ENCODE data around the gene PARD3B. TPM values are rescaled to one million over a fixed set of nuclear protein-coding genes. Genes with fewer than 3 reads are reported as not detected.

PARD3B gene
- total and polyA plus RNA-seq, 12 donors = 0.46 to 12.4 (median 8.3) TPM

GRCh38 chr2:204966245-204966644, 421.0 kb downstream of the PARD3B start:
- WGBS, 2 donors = 87 to 91% methylated on average over 5 of the region's 5 CpGs
- intact Hi-C loops (cut with DNase I) = no loop called here

DNA sequence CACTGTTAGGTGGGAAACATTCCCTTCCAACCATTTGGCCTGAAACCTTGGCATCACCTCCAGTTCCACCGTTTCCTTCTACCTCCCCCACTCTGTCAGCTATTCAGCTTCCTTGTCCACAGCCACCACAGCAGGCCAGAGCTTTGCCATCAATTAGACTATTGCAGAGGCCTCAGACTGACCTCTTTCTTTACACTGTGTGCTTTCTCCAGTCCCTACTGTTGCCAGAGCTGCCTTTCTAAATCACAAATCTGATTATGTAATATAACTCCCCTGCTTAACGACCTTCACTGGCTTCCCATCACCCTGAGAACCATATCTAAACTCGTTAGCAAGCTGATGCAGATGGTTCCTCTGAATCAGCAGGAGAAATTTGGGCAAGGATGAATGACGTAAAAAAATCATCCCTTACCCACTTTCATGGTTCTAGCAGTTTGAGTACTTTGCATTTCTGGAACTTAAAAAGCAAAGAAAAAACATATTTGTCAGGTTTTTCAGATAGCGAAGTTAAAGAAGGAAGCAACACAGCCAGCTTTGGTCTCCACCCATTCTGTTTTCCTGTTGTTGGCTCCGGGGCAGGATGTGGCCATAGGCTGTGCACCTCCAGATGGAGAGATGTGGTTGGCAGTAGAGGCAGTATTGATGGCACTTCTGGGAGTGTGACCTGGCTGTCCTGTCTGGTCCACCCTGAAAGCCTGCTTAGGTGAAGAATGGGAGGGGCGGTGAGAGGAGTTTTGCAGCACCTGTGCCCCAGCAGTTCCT, 422.1 kb downstream of the PARD3B start:
- Histone ChIP-seq H3K9me3 (no peaks in the 10 kb centered on the region), H3K27me3 (no peaks in the 10 kb centered on the region), H3K27ac (peak overlapping the region in 4 of 10 donors; percentile 0 to 54 (median 22)), H3K4me1 (peaks cover 0 to 13% (median 9%) of the 10 kb centered on the region in 9 donors), H3K36me3 (no peaks in the 10 kb centered on the region), H3K4me3 (no peak overlapping the region)
- 47 to 62% methylated on average over 7 of the region's 7 CpGs for WGBS, 2 donors
- ATAC-seq = peak in 4 of 8 donors; percentile 33 to 52 (median 46)
- no peak for TF ChIP-seq CTCF (IDR thresholded peaks at IDR 0.05)
- DNase-seq = no peak
- intact Hi-C loops (cut with DNase I) = no loop called here

More at GRCh38 chr2:204966245-204966644, 421.0 kb downstream of the PARD3B start:
- no peaks in the 10 kb centered on the region for H3K9me3 ChIP-seq
- no peak overlapping the region for H3K4me3 ChIP-seq
- no peak for DNase-seq
- H3K4me1 ChIP-seq = peaks cover 0 to 12% (median 9%) of the 10 kb centered on the region in 9 donors
- no peak for ATAC-seq
- H3K27ac ChIP-seq = no peak overlapping the region
- no peaks in the 10 kb centered on the region for H3K27me3 ChIP-seq
- no peaks in the 10 kb centered on the region for H3K36me3 ChIP-seq
- TF ChIP-seq CTCF (IDR thresholded peaks at IDR 0.05) = no peak

- 72 to 85% methylated on average over 2 of the region's 2 CpGs for WGBS, 2 donors
- intact Hi-C loops (cut with DNase I) = no loop called here
- Histone ChIP-seq H3K4me3 (no peak overlapping the region), H3K4me1 (peaks cover 2 to 27% (median 14%) of the 10 kb centered on the region in 9 donors), H3K9me3 (no peaks in the 10 kb centered on the region), H3K27me3 (no peaks in the 10 kb centered on the region), H3K36me3 (no peaks in the 10 kb centered on the region), H3K27ac (no peak overlapping the region)
- ATAC-seq (no peak), DNase-seq (no peak)
- TF ChIP-seq CTCF (IDR thresholded peaks at IDR 0.05) = no peak
Observed at GRCh38 chr2:204971206-204971907, 426.1 kb downstream of the PARD3B start.

DNA sequence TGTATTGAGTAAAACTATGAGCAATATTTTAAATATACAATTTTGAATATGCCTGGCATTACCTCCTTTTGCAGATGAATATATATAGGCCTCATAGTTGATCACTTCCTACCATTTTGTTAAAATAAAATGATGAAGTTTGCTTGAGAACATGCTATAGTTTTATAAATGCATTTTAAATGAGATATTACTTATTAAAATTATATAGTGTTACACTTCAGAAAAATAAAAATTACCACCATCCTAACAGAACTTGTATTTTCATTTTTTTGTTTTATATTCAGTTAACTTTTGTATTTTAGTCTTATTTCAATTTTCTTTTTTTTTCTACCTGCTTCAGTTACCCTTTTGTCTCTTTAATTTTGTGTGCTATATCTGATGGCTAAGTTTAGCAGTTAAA, 426.9 kb downstream of the PARD3B start:
- no peaks in the 10 kb centered on the region for H3K9me3 ChIP-seq
- no peaks in the 10 kb centered on the region for H3K36me3 ChIP-seq
- intact Hi-C loops (cut with DNase I) = no loop called here
- peaks cover 1 to 23% (median 11%) of the 10 kb centered on the region in 9 donors for H3K4me1 ChIP-seq
- H3K27ac ChIP-seq = no peak overlapping the region
- TF ChIP-seq CTCF (IDR thresholded peaks at IDR 0.05) = no peak
- no peaks in the 10 kb centered on the region for H3K27me3 ChIP-seq
- ATAC-seq (no peak), DNase-seq (no peak)
- H3K4me3 ChIP-seq = no peak overlapping the region

Measured in heart right ventricle (tissue), 16 donors.